DMS 273 (cell line): ENCODE measurements around the gene DISP3.
A peak's percentile ranks its signal among the peaks of the same experiment; 100 is the strongest.

Experiments
- DNase-seq: peaks from one replicate; lab custom pipeline; 2025; ENCODE audit not compliant: unreplicated experiment; lab: John Stamatoyannopoulos, UW

The DISP3 gene

DNA sequence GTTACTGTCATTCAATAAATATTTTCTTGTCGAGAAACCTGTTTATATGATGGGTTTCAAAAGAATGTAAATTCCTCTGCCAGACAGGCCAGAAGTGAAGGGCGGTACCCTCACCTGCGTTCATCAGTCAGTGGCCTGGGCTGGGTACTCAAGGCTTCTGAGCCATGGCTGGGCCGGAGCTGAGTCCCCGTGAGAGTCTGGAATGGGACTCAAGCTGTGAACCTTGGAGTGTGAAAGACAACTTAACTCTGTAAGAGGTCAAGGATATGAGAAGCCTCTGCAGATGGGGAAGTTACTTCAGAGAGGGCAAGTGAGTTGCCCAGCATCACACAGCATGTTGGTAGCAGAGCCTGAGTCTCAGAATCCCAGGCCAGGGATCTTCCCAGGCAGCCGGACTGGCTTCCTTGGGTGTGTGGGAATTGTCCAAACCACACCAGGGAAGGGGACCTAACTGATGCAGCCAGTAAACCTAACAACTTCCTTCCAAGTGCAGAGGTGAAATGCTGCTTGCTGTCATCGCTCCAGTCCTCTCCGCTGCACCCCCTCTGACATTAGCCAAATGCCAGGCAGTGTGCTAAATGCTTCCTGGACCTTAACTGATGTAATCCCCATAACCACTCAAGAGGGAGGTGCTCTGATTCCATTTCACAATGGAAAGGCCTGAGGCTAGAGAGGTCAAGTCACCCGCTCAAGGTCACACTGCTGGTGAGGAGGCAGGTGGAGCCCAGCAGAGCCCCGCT lies 4.8 kb downstream of the DISP3 start:
- peak; percentile 50 for DNase-seq

DNA sequence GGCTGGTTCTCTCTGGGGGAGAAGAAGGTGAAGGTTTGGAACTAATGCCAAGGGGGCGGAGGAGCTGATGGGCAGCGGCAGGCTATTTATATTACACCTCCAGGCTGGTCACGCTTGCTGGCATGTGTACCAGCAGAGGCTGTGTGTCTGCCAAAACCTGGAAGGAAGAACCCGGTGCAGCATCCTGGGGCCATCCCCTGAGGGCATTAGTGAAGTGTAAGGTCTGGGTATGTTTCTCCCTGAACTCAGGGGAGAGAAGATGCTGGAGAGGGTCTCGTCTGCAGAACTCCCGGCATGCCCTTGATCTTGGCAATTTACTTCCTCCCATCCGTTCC lies 5.3 kb downstream of the DISP3 start:
- peak; percentile 50 for DNase-seq

DNA sequence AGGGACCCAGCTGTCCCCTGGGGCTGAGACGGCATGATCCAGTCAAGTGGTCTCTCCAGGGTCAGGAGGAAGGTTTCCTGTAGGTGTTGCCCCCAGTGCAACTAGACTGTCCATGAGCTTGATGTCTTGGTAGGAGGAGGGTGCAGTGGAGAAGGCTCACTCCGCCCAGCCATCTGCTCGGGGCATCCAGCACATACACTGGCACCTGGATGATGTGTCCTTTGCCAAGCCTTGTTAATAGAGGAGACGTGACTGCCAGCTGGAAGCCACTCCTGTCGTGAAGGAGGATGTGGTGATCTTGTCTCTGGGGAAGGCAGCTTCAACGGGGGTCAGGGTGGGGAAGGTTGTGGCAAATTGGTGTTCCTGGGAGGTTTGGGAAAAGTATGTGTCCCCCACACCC lies 6.2 kb downstream of the DISP3 start:
- DNase-seq = peak; percentile 79

DNA sequence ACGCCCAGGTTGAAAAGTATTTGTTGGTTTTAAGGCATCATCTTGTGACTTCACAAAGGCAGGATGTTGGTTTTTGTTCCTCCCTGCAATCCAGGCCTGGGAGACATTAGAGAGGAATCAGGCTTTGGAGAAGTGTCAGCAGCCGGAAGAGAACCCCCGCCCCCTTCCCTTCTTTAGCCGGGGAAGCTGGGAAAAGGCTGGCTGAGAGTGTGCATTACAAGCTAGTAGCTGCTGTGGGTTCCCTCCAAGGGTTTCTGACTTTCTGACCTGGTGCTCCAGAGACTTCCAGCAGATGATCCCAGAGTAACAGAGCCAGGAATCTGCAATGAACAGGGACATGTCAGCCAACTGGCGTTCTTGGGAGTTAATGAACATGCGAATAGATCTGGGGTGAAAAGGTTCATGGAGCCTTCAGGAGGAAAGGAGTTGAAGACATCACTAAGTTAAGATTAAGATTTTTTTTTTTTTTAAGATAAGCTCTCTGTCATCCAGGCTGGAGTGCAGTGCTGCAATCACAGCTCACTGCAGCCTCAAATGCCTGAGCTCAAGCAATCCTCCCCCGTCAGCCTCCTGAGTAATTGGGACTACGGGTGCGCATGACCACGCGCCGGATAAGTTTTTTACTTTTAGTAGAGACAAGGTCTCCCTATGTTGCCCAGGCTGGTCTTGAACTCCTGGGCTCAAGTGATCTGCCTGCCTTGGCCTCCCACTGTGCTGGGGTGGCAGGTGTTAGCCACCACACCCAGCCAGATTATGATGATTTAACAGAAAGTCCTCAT lies 7.5 kb downstream of the DISP3 start:
- DNase-seq = no peak

DNA sequence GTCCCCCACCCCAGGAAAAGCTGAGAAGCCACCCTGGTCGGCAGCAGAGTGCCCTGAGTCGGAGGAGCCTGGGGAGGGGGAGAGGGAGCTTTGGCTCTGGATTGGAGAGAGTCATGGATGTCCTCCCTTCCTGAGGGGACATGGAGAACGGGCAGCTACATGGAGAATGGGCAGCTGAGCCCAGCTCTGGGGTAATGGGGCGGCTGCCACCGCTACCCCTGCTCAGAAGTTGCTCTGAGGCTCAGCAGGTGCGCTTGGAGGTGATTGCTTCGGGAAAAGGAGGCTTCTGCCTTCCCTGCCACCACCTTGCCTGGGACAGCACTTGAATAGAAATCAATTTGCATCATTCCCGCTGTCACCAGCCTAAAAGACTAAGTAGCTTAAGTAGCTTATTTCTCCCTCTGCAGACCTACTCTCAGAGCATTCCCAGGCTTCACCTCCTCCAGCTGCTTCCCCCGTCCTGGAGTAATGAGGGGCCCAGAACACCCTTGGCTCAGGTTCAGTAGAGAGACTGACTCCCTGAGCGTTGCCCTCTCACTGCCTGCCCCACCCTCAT lies 8.3 kb downstream of the DISP3 start:
- DNase-seq = no peak

DNA sequence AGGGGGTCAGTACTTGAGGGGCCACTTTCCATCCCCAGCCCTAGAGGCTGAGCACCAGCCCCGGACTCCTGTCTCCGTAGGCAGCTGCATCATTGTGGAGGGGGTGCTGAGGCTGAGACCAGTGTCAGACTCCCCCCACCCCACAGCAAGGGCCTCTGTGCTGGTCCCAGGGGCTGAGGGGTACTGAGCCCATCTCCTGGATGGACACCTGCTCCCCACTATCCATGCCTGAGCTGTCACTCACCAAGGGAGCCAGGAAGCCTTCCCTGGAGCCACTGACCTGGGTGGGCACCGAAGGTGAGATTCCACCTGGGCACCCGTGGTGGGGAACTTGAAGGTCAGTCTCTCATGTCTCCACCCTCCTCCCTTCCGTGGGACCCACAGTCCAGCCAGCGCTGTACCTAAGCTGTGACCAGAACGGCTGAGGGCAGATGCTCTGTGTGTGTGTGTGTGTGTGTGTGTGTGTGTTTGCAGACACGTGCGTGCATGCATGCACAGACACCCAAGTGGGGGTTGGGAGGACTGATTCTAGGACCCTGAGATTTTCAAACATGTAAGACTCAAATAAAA lies 9.3 kb downstream of the DISP3 start:
- no peak for DNase-seq

DNA sequence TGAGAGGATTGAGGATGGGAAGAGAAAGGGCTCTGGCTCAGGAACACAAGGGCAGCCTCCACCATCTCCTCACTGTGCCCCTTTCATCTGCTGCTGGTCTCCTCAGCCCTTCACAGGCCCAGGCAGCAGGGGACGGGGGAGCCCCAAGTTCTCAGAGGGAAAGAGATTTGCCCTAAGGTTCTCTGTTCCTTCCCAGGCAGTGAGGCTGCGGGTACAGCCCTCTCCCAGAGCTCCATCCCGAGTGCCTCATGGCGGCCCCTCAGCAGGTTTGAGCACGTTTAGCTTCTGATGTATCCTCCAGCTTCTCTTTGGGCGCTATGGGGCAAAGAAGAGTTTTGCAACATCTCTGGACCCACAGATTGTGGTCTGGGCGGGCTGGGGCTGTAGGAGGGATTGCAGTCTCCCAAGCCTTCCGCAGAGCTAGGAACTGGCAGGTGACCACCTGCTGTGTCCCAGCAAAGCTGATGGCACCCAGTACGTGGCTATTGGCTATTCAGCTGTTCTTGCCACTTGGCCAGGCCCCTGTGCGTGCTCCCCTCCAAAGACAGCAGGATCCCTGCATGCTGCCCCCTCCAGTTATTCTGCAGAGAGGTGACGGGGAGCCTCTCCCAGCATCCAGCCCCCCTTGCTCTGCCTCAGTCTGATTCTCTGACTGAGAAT lies 10.1 kb downstream of the DISP3 start:
- DNase-seq = no peak

DNA sequence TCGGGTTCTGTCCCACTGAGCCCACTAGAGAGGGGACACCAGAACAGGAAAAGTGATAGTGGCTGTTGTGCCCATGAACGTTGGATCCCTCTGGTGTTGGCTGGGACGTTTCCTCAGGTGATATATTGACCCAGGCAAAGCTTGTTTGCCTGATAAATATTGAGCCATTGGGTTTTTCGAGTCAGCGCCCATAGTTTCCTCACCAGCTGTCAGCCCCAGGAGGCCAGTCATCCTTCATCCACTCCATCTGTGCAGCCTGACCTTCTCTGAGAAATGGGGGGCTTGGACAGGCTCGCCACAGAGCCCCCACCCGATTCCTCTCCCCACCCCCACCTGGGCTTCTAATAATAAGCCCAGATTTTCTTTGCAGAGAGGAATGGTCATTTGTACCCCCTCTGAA lies 13.3 kb downstream of the DISP3 start:
- DNase-seq = no peak

DNA sequence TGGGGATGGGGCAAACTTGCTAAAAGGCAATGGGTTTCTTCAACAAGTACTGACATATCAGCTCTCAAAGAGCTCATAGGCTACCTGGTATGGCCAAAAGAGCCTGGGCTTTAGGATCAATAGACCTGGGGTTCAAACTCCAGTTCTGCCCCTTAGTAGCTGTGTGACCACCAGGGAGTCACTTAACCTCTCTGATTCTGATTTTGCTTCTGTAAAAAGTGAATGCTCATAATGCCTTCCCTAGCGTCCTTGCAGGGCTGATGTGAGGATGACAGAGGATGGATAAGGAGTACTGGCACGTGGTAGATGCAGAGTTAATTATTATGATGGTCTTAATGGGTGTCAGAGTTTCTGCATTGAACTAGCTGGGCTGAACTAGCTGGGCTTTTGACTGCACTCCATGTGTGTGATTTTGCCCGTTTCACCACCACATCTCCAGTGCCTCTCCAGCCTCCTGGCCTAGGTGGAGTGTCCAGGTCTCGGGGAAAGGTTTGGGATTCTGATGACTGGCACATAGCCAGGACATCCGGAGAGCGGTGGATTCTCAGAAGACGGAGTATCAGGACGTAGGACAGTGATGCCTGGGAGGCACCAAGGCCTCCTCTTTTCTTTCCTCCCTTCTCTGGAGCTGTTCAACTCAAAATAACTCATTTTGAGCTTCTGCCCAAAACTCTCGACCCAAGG lies 15.2 kb downstream of the DISP3 start:
- DNase-seq = no peak

DNA sequence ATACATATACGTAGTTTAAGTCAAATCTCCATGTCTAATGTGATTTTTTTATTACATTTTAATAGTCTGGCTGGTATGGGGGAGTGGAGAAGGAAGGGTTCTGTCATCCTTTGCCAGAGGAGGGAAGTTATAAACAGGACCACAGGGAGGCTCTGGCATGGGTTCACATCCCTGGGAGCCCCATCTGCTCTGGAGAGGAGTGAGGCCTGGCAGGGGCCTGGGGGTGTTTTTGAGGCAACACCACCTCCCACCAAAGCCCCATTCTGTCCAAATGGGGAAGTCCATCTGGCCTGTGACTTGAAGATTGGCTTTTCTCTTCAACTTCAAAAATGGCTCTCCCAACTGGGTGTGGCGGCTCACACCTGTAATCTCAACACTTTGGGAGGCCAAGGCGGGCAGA lies 15.8 kb downstream of the DISP3 start:
- peak; percentile 82 for DNase-seq

DNA sequence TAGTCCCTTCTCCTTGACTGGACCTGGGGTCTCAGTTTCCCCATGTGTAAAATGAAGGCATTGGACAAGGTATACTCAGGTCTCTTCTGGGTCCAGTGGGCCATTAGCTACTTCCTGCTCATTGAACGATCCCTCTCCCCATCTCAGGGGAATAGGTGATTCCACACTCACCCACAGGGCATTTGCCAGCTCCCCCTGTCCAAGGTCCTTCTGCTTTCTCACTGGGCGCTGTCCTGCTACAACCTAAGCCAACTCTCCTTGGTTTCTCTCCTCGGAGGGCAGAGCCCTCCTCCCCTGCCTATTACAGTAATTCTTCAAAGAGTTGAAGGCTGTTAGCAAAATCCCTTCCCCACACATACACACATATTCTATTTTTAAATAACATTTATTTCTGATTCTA lies 16.6 kb downstream of the DISP3 start:
- no peak for DNase-seq

DNA sequence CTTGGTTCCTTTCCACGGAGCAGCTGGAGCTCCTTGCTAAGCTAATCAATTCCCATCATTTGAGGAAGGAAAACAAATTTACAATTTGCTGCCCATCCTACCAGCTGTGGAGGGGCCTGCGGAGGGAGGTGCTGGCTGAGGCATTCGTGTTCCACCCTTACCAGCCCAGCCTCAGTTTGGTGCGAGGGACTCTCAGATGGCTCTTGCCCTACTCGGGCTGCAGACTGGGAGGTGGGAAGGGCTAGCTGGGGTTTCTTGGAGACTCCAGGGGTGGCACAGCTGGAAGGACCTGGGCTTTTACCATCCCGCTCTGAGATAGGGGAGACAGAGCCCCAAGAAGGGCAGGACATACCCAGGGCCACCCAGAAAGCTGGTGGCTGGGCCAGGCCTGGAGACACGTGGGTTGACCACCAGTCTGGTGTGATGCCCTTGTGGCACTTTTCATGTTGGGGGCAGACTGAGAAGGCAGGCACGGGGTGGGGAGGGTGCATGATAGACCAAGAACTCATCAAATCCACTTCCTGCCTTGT lies 17.7 kb downstream of the DISP3 start:
- no peak for DNase-seq

DNA sequence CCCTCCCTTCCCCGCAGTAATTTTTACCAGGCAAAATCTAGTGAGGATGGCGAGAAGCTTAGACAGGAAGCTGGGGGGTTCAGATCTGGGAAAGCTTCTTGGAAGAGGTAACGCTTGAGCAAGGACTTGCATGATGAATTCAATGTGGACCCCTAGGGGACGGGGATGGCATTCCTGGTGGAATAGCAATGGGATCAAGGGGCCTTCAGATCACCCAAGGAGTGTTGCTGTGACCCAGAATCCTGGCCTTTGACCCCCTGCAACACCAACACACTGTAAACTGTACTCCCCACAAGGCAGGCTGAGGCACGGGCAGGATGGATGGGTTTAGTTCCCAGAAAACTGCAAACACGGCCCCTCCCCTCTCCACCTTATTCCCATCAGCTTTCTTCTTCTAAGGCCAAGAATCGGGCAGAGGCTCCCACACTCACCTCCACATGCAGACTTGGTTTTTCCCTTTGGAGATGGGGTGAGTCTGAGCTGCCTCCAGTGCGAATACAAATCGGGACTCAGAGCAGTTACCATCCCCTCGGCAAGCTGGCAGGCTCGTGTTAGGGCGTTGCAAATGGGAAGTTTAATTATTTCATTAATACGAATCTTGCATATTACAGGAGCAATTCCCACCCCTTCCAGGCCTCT lies 20.1 kb downstream of the DISP3 start:
- DNase-seq = no peak

DNA sequence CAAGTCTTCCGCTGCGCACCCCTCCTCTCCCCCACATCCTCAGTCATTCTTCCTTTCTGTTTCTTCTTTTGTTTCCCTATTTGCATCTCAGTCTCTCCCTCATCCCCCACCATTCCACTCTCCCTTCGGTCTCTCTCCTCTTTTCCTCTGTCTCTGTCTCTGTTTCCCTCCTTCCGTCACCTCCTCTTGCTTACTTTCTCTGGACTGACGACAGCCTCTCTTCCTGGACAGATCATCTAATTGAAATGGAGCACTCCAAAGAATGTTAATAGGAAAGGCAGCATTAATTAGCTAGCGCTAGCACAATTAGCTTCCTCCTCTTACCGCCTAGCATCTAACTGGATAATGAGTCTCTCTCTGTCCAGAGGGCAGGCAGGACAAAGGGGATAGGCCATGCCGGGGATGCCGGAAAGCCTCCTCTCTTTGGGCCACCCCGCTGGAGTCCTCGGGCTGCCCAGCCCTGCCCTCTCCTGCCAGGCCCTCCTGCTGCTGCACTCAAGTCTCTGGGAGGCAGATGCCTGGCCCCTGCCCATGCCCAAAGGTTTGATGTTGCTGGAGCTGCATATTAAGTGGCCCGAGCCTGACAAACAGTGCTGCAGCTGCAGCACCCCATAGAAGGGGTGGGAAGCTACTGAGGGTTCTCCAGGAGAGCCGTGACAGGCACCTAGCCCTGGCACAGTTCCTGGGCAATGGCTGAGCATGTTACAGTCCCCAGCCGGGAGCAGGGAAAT lies 20.8 kb downstream of the DISP3 start:
- DNase-seq = peak; percentile 56

DNA sequence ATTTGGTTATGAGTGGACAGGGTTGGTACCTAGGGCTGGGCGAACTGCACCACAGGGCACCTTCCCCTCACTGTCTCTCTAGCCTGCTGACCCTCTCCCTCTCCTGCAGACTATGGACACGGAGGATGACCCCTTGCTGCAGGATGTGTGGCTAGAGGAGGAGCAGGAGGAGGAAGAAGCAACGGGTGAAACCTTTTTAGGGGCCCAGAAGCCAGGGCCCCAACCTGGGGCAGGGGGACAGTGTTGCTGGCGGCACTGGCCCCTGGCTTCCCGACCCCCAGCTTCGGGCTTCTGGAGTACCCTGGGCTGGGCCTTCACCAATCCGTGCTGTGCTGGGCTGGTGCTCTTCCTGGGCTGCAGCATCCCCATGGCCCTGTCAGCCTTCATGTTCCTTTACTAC lies 21.9 kb downstream of the DISP3 start:
- DNase-seq = no peak

DNA sequence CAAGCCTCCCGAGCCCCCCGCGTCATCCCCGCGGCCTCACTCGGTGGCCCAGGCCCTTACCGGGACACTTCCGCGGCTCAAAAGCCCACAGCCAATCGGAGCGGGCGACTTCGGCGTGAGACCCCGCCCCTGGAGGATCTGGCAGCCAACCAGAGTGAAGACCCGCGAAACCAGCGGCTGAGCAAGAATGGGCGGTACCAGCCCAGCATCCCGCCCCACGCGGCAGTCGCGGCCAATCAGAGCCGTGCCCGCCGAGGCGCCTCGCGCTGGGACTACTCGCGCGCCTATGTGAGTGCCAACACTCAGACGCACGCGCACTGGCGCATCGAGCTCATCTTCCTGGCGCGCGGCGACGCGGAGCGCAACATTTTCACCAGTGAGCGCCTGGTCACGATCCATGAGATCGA lies 22.5 kb downstream of the DISP3 start:
- no peak for DNase-seq

DNA sequence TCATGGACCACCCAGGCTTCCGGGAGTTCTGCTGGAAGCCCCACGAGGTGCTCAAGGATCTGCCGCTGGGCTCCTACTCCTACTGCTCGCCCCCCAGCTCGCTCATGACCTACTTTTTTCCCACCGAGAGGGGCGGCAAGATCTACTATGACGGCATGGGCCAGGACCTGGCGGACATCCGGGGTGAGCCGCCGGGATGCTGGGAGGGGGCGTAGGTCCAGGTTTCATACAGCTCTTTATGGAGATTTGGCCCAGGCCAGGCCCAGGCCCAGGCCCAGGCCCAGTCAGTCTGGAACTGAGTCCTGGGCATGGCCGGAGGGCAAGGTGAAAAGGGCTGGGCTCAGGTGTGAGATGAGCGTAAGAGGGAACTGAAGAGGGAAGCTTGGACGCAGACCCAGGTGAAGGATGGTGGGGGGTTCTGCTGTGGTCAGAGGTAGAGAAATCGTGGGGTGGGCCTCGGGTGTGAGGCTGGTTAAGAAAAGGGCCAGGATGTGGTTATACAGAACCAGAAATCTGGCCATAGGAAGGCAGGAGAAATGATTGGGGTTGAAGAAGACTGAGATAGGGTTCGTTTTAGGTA lies 23.0 kb downstream of the DISP3 start:
- no peak for DNase-seq

DNA sequence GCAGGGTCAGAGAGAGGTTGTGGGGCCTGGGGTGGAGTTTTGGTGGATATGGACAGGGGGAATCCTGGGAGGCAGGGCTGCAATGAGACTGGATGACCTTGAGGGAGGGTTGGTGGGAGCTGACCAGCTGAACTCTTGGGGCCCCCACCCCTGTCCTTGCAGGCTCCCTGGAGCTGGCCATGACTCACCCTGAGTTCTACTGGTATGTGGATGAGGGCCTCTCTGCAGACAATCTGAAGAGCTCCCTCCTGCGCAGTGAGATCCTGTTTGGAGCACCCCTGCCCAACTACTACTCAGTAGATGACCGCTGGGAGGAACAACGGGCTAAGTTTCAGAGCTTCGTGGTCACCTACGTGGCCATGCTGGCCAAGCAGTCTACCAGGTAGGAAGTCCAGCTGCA lies 23.6 kb downstream of the DISP3 start:
- no peak for DNase-seq

DNA sequence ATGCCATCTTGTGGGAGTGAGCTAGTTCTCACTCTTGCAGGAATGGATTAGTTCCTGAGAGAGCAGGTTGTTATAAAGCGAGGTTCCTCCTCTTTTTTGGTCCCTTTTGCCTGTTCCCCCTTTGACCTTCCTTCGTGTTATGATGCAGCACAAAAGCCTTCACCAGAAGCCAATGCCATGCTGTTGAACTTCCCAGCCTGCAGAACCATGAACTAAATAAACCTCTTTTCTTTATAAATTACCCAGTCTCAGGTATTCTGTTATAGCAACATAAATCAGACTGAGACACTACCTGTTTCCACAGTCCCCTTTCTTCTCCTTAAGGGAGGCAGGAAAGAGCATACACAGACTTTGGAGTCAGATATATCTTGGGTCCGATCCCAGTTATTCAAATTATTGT lies 25.6 kb downstream of the DISP3 start:
- no peak for DNase-seq
